AML-193 (cell line): ENCODE results near the gene SLU7.

Source experiments
- DNase-seq, 2 experiments: peaks; one replicate each; lab custom pipeline; 2025; lab: John Stamatoyannopoulos, UW

Gene SLU7

GRCh38 chr5:160367261-160367660 lies 51.6 kb downstream of the SLU7 start:
- no peak for DNase-seq

GRCh38 chr5:160366230-160366629 lies 52.7 kb downstream of the SLU7 start:
- DNase-seq = no peak

GRCh38 chr5:160363660-160364395 lies 55.1 kb downstream of the SLU7 start:
- no peak for DNase-seq

GRCh38 chr5:160363211-160363610 lies 55.7 kb downstream of the SLU7 start:
- no peak for DNase-seq

- no peak for DNase-seq
These were observed 57.2 kb downstream of the SLU7 start for GRCh38 chr5:160361624-160362228.

- no peak for DNase-seq
These were observed 58.6 kb downstream of the SLU7 start for GRCh38 chr5:160360310-160360709.

GRCh38 chr5:160359816-160360215 lies 59.1 kb downstream of the SLU7 start:
- DNase-seq = no peak

GRCh38 chr5:160359242-160359641 lies 59.6 kb downstream of the SLU7 start:
- no peak for DNase-seq

- DNase-seq = no peak
These were observed 60.9 kb downstream of the SLU7 start for GRCh38 chr5:160357861-160358411.

- DNase-seq = no peak
These were observed 61.5 kb downstream of the SLU7 start for GRCh38 chr5:160357394-160357793.

- no peak for DNase-seq
These were observed 62.1 kb downstream of the SLU7 start for GRCh38 chr5:160356550-160357347.

- DNase-seq = no peak
These were observed 64.2 kb downstream of the SLU7 start for GRCh38 chr5:160354666-160355065.

GRCh38 chr5:160353379-160353778 lies 65.5 kb downstream of the SLU7 start:
- no peak for DNase-seq

- DNase-seq = no peak
These were observed 66.6 kb downstream of the SLU7 start for GRCh38 chr5:160352308-160352707.
